ENCODE data around the gene CENPP.
A peak's percentile ranks its signal among the peaks of the same experiment; 100 is the strongest.

The CENPP gene

GRCh38 chr9:92660266-92660665, 334.5 kb downstream of the CENPP start:
- H3K4me1 Mint-ChIP-seq, result peaks cover 34% of the 10 kb centered on the region
- no peak overlapping the region for H3K27ac Mint-ChIP-seq
- H3K9me3 Mint-ChIP-seq, result no peaks in the 10 kb centered on the region
- peaks cover 5% of the 10 kb centered on the region for H3K36me3 Mint-ChIP-seq
- no peak overlapping the region for H3K4me3 Mint-ChIP-seq
- no peaks in the 10 kb centered on the region for H3K27me3 Mint-ChIP-seq

DNA sequence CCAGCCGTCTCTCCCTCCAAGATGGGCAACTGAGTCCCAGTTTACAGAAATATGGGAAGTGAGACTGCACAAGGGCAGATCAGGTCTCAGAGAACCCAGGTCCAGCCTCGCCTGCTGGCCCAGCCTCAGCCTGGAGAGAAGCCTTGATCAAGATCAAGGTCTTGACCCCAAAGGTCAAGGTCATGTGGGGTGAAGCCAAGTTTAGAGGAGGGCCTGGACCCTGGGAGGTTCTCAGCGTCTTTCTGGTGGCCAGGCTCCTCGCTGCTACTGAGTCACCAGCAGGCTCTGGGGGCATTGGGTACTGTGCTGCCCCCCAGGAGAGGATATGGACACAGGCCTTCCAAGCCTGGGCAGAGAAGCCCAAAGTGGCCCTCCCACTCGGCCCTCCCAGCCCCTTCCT, 335.4 kb downstream of the CENPP start:
- Mint-ChIP-seq H3K36me3 (peaks cover 2% of the 10 kb centered on the region), H3K27me3 (no peaks in the 10 kb centered on the region), H3K27ac (no peak overlapping the region), H3K9me3 (no peaks in the 10 kb centered on the region), H3K4me1 (peaks cover 41% of the 10 kb centered on the region), H3K4me3 (no peak overlapping the region)

DNA sequence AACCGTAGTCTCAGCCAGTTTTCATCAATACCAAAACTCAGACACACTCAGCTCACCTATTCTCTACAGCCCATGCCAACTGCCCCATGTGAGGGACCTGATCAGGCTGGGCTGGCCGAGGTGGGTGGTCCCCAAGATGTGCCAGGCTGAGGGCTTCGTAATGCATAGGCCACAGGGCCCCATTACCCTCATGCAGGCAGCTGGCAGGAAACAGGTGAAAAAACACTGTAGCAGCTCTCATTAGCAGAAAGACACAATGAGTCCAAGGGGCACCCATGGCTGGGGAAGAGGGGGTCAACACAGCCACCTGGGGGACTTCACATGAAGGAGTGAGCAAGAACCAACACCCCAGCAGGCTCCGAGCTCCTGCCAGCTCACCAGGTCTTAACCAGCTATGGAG, 336.0 kb downstream of the CENPP start:
- H3K9me3 Mint-ChIP-seq, result no peaks in the 10 kb centered on the region
- peaks cover 2% of the 10 kb centered on the region for H3K36me3 Mint-ChIP-seq
- no peak overlapping the region for H3K27ac Mint-ChIP-seq
- H3K4me1 Mint-ChIP-seq, result peaks cover 44% of the 10 kb centered on the region
- H3K4me3 Mint-ChIP-seq, result no peak overlapping the region
- no peaks in the 10 kb centered on the region for H3K27me3 Mint-ChIP-seq

GRCh38 chr9:92663126-92663525, 337.4 kb downstream of the CENPP start:
- H3K36me3 Mint-ChIP-seq, result peaks cover 2% of the 10 kb centered on the region
- no peaks in the 10 kb centered on the region for H3K9me3 Mint-ChIP-seq
- peaks cover 54% of the 10 kb centered on the region for H3K4me1 Mint-ChIP-seq
- no peaks in the 10 kb centered on the region for H3K27me3 Mint-ChIP-seq
- no peak overlapping the region for H3K27ac Mint-ChIP-seq
- H3K4me3 Mint-ChIP-seq, result no peak overlapping the region

- Mint-ChIP-seq H3K27me3 (no peaks in the 10 kb centered on the region), H3K4me3 (no peak overlapping the region), H3K4me1 (peaks cover 62% of the 10 kb centered on the region), H3K36me3 (peaks cover 2% of the 10 kb centered on the region), H3K27ac (no peak overlapping the region), H3K9me3 (no peaks in the 10 kb centered on the region)
These were observed 338.2 kb downstream of the CENPP start for GRCh38 chr9:92663951-92664350.

DNA sequence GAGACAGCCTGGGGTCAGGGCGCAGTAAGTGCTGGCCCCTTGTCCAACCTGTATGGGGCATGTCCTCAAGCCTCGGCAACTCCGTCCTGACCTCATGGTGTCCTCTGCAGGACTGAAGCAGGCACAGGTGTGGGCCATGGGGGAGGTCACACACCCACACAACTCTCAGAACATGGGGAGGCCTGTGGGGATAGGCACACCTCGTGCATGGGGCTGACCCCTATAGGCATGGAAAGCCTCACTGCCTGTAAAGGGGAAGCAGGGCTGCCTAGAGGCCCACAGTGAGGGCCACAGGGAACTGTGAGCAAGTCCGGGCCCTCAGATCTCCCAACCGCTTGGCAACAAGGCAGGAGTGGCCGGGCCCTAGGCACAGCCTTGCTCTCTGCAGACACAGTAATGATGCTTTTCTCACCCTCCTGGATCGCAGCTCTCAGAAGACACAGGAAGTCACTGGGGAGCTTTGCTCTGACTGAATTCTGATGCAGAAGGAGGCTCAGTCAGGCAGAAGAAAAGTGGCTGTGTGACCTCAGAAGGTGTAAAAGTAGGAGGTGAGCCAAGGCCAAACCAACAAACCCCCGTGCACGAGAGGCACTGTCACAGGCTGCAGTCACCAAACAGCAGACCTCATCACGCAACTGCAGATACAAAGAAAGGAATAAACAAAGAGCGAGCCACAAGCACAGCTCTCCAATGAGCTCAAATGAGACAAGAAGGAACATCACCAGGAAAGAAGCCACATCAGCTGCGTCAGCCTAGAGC, 338.8 kb downstream of the CENPP start:
- Mint-ChIP-seq H3K27ac (no peak overlapping the region), H3K36me3 (peaks cover 2% of the 10 kb centered on the region), H3K9me3 (no peaks in the 10 kb centered on the region), H3K4me1 (peaks cover 65% of the 10 kb centered on the region), H3K4me3 (peak overlapping the region; percentile 15), H3K27me3 (no peaks in the 10 kb centered on the region)

GRCh38 chr9:92665836-92666235, 340.1 kb downstream of the CENPP start:
- Mint-ChIP-seq H3K4me3 (no peak overlapping the region), H3K27me3 (no peaks in the 10 kb centered on the region), H3K36me3 (peaks cover 2% of the 10 kb centered on the region), H3K4me1 (peaks cover 59% of the 10 kb centered on the region), H3K27ac (no peak overlapping the region), H3K9me3 (no peaks in the 10 kb centered on the region)

- Mint-ChIP-seq H3K36me3 (peaks cover 2% of the 10 kb centered on the region), H3K27me3 (no peaks in the 10 kb centered on the region), H3K9me3 (no peaks in the 10 kb centered on the region), H3K4me1 (peaks cover 59% of the 10 kb centered on the region), H3K27ac (no peak overlapping the region), H3K4me3 (no peak overlapping the region)
These were observed 340.5 kb downstream of the CENPP start for GRCh38 chr9:92666236-92666635.

DNA sequence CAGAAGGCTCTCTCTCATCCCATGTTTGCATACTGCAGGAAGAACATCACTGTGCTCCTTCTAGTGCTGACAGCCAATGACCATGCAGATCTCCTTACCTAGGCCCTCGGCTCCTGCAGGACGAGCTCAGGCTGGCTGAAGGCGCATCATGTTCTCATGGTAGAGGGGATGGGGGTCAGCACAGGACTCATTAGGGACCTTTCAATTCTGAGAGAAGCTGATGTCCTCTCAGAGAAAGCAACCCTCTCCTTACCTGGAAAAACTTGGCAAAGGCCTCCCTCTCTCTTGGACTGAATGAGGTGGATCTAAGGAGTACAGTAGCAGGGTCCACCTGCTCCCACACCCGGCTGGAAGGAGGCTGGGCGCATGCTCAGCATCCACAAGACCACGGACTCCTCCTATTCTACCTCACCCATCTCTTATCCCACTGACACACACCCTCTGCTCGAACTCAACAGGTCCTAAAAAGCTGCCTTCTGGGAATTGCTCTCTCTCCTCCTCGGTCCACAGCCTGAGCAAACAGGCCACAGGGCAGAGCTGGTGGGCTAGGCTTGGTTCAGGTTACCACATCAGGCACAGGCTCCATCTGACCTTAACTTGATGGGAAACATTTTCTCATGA, 341.3 kb downstream of the CENPP start:
- H3K27ac Mint-ChIP-seq, result no peak overlapping the region

DNA sequence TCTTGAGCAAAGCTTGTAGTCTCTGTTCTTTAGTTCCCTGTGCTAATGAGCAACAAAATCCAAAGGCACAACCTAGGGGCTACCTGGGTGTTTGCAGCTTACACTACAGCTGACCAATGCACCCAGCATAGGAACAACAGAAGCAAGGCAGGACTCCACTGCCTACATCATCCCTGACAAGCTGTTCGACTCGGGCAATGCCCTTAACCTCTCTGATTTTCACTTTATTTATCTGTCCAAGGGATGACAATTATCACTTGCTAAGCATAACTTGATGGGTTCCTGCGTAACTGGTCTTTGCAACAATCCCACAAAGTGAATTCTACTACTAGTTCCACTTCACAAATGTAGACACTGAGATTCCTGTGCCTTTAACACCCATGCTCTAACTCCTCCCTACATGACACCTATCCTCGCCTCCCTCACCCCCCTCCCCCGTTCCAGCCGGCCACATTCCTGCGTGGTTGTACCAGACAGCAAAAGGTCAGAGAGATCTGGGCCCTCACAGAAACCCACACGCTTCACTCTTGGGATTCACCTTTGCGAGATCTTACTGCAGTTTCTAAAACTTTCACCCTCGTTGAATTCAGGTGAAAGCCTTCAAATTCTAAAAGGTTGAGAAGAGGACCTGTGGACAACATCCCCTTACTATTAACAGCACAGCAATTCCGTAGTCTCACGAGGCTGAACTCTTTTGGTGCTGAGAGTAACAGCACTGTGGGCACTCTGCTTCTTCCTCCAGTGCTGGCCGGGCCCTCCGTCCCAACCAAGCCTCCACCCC, 343.2 kb downstream of the CENPP start:
- peak overlapping the region; percentile 95 for H3K4me3 Mint-ChIP-seq
- peaks cover 44% of the 10 kb centered on the region for H3K4me1 Mint-ChIP-seq
- H3K27ac Mint-ChIP-seq, result peak overlapping the region; percentile 74
- H3K36me3 Mint-ChIP-seq, result no peaks in the 10 kb centered on the region
- no peaks in the 10 kb centered on the region for H3K9me3 Mint-ChIP-seq
- H3K27me3 Mint-ChIP-seq, result no peaks in the 10 kb centered on the region

More for the DNA sequence above, 341.3 kb downstream of the CENPP start:
- H3K36me3 Mint-ChIP-seq, result no peaks in the 10 kb centered on the region
- peak overlapping the region; percentile 11 for H3K4me3 Mint-ChIP-seq
- peaks cover 54% of the 10 kb centered on the region for H3K4me1 Mint-ChIP-seq
- H3K9me3 Mint-ChIP-seq, result no peaks in the 10 kb centered on the region
- H3K27me3 Mint-ChIP-seq, result no peaks in the 10 kb centered on the region

- H3K4me3 Mint-ChIP-seq, result peak overlapping the region; percentile 95
- peaks cover 39% of the 10 kb centered on the region for H3K4me1 Mint-ChIP-seq
- no peaks in the 10 kb centered on the region for H3K9me3 Mint-ChIP-seq
- no peaks in the 10 kb centered on the region for H3K36me3 Mint-ChIP-seq
- no peaks in the 10 kb centered on the region for H3K27me3 Mint-ChIP-seq
- H3K27ac Mint-ChIP-seq, result peak overlapping the region; percentile 74
These were observed 343.8 kb downstream of the CENPP start for GRCh38 chr9:92669527-92669889.

Measured in activated naive CD4-positive, alpha-beta T cell treated with anti-CD3 and anti-CD28 coated beads, Interleukin-2, amount 50 U/mL, for 24 hours (primary cell).